Common myeloid progenitor, CD34-positive (primary cell): ENCODE measurements around the gene SLC25A43.

Source experiments
- CTCF ChIA-PET: fragments of 350-600 bp; sonication (Branson Sonifier 250); formaldehyde crosslinking; loops from one replicate; lab custom pipeline; 2021; ENCODE audit warnings: antibody characterized with exemption; lab: Charles Lee
- POLR2A ChIA-PET: fragments of 350-600 bp; sonication (Branson Sonifier 250); formaldehyde crosslinking; loops from one replicate; lab custom pipeline; 2021; ENCODE audit warnings: antibody characterized with exemption; lab: Charles Lee
- DNase-seq, 3 donors: peaks; one replicate each; pipeline versions ENCODE4 v3.0.0 to v3.0.0-alpha.2; 2013
- H3K27ac ChIP-seq, 2 experiments: 1 replicate in 1 of 2; 2 replicates in 1 of 2; pipeline ENCODE4 v1.7.0; 2013; ENCODE audit warnings: inconsistent platforms in 2 of 2, low read length in 2 of 2, mild to moderate bottlenecking in 2 of 2, low read depth in 1 of 2, moderate library complexity in 1 of 2; ENCODE audit not compliant: severe bottlenecking in 2 of 2, insufficient read depth in 1 of 2, poor library complexity in 1 of 2
- H3K27me3 ChIP-seq, 5 experiments: replicated peaks in 2 of 5; 1 replicate in 3 of 5; 2 replicates in 2 of 5; pipeline versions ENCODE4 v1.6.1 to v1.7.0; 2013; ENCODE audit warnings: low read length in 4 of 5, mild to moderate bottlenecking in 2 of 5, moderate library complexity in 2 of 5, inconsistent platforms in 1 of 5; ENCODE audit not compliant: insufficient read depth in 5 of 5, control insufficient read depth in 4 of 5
- H3K36me3 ChIP-seq, 4 experiments: 1 replicate in 2 of 4; 2 replicates in 2 of 4; pipeline versions ENCODE4 v1.6.1 to v1.7.0; 2013; ENCODE audit warnings: low read length in 3 of 4, control low read depth in 1 of 4, mild to moderate bottlenecking in 1 of 4; ENCODE audit not compliant: control insufficient read depth in 4 of 4, insufficient read depth in 4 of 4
- H3K4me1 ChIP-seq, 4 experiments: 1 replicate in 3 of 4; 2 replicates in 1 of 4; pipeline versions ENCODE4 v1.6.1 to v1.7.1; 2013; ENCODE audit warnings: low read length in 3 of 4, mild to moderate bottlenecking in 3 of 4, control low read depth in 1 of 4, inconsistent platforms in 1 of 4, moderate library complexity in 1 of 4; ENCODE audit not compliant: control insufficient read depth in 4 of 4, insufficient read depth in 4 of 4; ENCODE audit errors: control extremely low read depth in 1 of 4
- H3K4me3 ChIP-seq, 7 experiments: 1 replicate in 4 of 7; 2 replicates in 3 of 7; pipeline versions ENCODE4 v1.5.1 to v1.7.0; 2013; ENCODE audit warnings: mild to moderate bottlenecking in 7 of 7, low read length in 6 of 7, moderate library complexity in 6 of 7, inconsistent platforms in 2 of 7, low read depth in 2 of 7, control low read depth in 1 of 7; ENCODE audit not compliant: insufficient read depth in 4 of 7, control insufficient read depth in 1 of 7; ENCODE audit errors: extremely low read depth in 1 of 7
- H3K9me3 ChIP-seq, 5 experiments: 1 replicate in 4 of 5; 2 replicates in 1 of 5; pipeline versions ENCODE4 v1.6.1 to v1.7.1; 2013; ENCODE audit warnings: low read length in 4 of 5, mild to moderate bottlenecking in 2 of 5, inconsistent platforms in 1 of 5, low read depth in 1 of 5, moderate library complexity in 1 of 5; ENCODE audit not compliant: control insufficient read depth in 4 of 5, insufficient read depth in 2 of 5; ENCODE audit errors: control extremely low read depth in 1 of 5
- WGBS: methylation state at CpG from one replicate; pipeline ENCODE4 v1.1.5; 2013; ENCODE audit not compliant: insufficient coverage; 5-methylcytosine and 5-hydroxymethylcytosine counted together

Gene SLC25A43

GRCh38 chrX:119459181-119459580, 60.0 kb downstream of the SLC25A43 start:
- H3K9me3 ChIP-seq: no peaks in the 10 kb centered on the region
- H3K4me1 ChIP-seq: no peaks in the 10 kb centered on the region
- ChIA-PET CTCF (interaction anchor here (0.9 kb wide), 1 partner anchor 9 kb away, joined by 3 read pairs; no protein-coding TSS in a partner anchor), POLR2A (no interaction called here)
- H3K27me3 ChIP-seq: no peaks in the 10 kb centered on the region
- H3K27ac ChIP-seq: no peak overlapping the region
- H3K4me3 ChIP-seq: no peak overlapping the region
- WGBS: 96% methylated on average over 3 of the region's 4 CpGs
- DNase-seq: no peak
- no peaks in the 10 kb centered on the region for H3K36me3 ChIP-seq

- Histone ChIP-seq H3K27me3 (no peaks in the 10 kb centered on the region), H3K4me1 (peaks cover 0 to 13% (median 7%) of the 10 kb centered on the region in 4 experiments), H3K27ac (no peak overlapping the region), H3K9me3 (peaks cover 0 to 2% (median 0%) of the 10 kb centered on the region in 5 experiments), H3K36me3 (peaks cover 0 to 13% (median 3%) of the 10 kb centered on the region in 4 experiments), H3K4me3 (no peak overlapping the region)
- 90% methylated on average over 1 of the region's 3 CpGs for WGBS
- no peak for DNase-seq
- ChIA-PET POLR2A (no interaction called here), CTCF (interaction anchor here (1.0 to 1.7 kb wide), 2 partner anchors 33 to 48 kb away, joined by 4 read pairs; no protein-coding TSS in a partner anchor)
Observed at GRCh38 chrX:119465555-119465954, 66.4 kb downstream of the SLC25A43 start.

GRCh38 chrX:119466970-119467369, 67.8 kb downstream of the SLC25A43 start:
- ChIA-PET POLR2A (no interaction called here), CTCF (no interaction called here)

GRCh38 chrX:119467433-119467832, 68.3 kb downstream of the SLC25A43 start:
- POLR2A ChIA-PET: no interaction called here

More at GRCh38 chrX:119466970-119467369, 67.8 kb downstream of the SLC25A43 start:
- Histone ChIP-seq H3K27ac (no peak overlapping the region), H3K36me3 (peaks cover 0 to 17% (median 7%) of the 10 kb centered on the region in 4 experiments), H3K9me3 (peaks cover 0 to 2% (median 0%) of the 10 kb centered on the region in 5 experiments), H3K4me3 (no peak overlapping the region), H3K4me1 (peaks cover 0 to 13% (median 7%) of the 10 kb centered on the region in 4 experiments), H3K27me3 (no peaks in the 10 kb centered on the region)
- no peak for DNase-seq
- WGBS: 100% methylated on average over 1 of the region's 3 CpGs

GRCh38 chrX:119467842-119468550, 68.9 kb downstream of the SLC25A43 start, which contains the start of gene SLC25A5:
TSS of gene SLC25A5 (plus strand) at chrX:119468444. CDS start at chrX:119468516, 72 bp downstream.
- POLR2A ChIA-PET: interaction anchor here (0.6 kb wide), 1 partner anchor 36 kb away, joined by 3 read pairs; no protein-coding TSS in a partner anchor
- peak; percentile 77 to 87 (median 86) for DNase-seq
- CTCF ChIA-PET: interaction anchor here (0.9 to 3.0 kb wide), 3 partner anchors 11 to 44 kb away, joined by 3 to 22 read pairs (median 16); no protein-coding TSS in a partner anchor
- Histone ChIP-seq H3K4me1 (peaks cover 0 to 13% (median 7%) of the 10 kb centered on the region in 4 experiments), H3K36me3 (peaks cover 0 to 17% (median 7%) of the 10 kb centered on the region in 4 experiments), H3K27ac (peak within 1 kb of the TSS; percentile 74 to 86), H3K9me3 (peaks cover 0 to 2% (median 0%) of the 10 kb centered on the region in 5 experiments), H3K27me3 (no peaks in the 10 kb centered on the region), H3K4me3 (peak within 1 kb of the TSS; percentile 71 to 87 (median 78))
- 43% methylated on average over 41 of the region's 46 CpGs for WGBS

More at GRCh38 chrX:119467433-119467832, 68.3 kb downstream of the SLC25A43 start:
- DNase-seq: no peak
- H3K27ac ChIP-seq: no peak overlapping the region
- peaks cover 0 to 2% (median 0%) of the 10 kb centered on the region in 5 experiments for H3K9me3 ChIP-seq
- CTCF ChIA-PET: no interaction called here
- H3K4me3 ChIP-seq: peak overlapping the region in 3 of 7 experiments; percentile 49 to 87 (median 79)
- peaks cover 0 to 13% (median 7%) of the 10 kb centered on the region in 4 experiments for H3K4me1 ChIP-seq
- H3K36me3 ChIP-seq: peaks cover 0 to 17% (median 7%) of the 10 kb centered on the region in 4 experiments
- H3K27me3 ChIP-seq: no peaks in the 10 kb centered on the region
- WGBS: 80% methylated on average over 4 of the region's 6 CpGs

GRCh38 chrX:119468551-119469312, 69.6 kb downstream of the SLC25A43 start:
- Histone ChIP-seq H3K27ac (peak overlapping the region; percentile 74 to 86), H3K9me3 (peaks cover 0 to 2% (median 0%) of the 10 kb centered on the region in 5 experiments), H3K4me3 (peak overlapping the region; percentile 71 to 87 (median 78)), H3K4me1 (peaks cover 0 to 13% (median 7%) of the 10 kb centered on the region in 4 experiments), H3K27me3 (no peaks in the 10 kb centered on the region), H3K36me3 (peaks cover 0 to 17% (median 7%) of the 10 kb centered on the region in 4 experiments)
- 33% methylated on average over 78 of the region's 78 CpGs for WGBS
- ChIA-PET CTCF (interaction anchor here (0.9 to 3.0 kb wide), 5 partner anchors 10 to 43 kb away, joined by 3 to 22 read pairs (median 6); no protein-coding TSS in a partner anchor), POLR2A (no interaction called here)
- peak; percentile 74 to 89 (median 87) for DNase-seq
